ENCODE data around the gene CHEK1. TPM values are rescaled to one million over a fixed set of nuclear protein-coding genes. Genes with fewer than 3 reads are reported as not detected.

Gene CHEK1
- total RNA-seq, 4 donors from 2014 or later: 0.60 to 1.5 (median 0.91) TPM

DNA sequence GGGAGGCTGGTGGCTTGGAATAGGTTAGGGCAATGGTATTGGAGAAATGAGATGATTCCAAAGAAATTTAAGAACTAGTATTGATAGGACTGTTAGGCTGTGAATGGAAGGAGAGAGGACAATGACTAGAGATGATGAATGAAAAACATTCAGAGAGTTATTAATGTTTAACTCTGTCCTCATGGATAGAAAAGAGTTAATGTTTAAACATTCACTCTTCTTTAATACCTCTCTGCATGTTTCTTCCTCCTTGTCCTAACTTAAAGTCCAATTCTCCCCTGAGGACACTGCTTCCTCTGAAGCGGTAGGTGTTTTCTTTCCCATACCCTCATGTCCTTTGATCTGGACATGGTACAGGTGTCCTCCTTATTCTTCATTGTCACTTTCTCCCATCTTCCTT lies 13.4 kb downstream of the CHEK1 start:
- no peak for TF ChIP-seq POLR2A (IDR thresholded peaks at IDR 0.05)
- TF ChIP-seq, protein P1, sequence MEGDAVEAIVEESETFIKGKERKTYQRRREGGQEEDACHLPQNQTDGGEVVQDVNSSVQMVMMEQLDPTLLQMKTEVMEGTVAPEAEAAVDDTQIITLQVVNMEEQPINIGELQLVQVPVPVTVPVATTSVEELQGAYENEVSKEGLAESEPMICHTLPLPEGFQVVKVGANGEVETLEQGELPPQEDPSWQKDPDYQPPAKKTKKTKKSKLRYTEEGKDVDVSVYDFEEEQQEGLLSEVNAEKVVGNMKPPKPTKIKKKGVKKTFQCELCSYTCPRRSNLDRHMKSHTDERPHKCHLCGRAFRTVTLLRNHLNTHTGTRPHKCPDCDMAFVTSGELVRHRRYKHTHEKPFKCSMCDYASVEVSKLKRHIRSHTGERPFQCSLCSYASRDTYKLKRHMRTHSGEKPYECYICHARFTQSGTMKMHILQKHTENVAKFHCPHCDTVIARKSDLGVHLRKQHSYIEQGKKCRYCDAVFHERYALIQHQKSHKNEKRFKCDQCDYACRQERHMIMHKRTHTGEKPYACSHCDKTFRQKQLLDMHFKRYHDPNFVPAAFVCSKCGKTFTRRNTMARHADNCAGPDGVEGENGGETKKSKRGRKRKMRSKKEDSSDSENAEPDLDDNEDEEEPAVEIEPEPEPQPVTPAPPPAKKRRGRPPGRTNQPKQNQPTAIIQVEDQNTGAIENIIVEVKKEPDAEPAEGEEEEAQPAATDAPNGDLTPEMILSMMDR (IDR thresholded peaks at IDR 0.05): no peak
- peaks cover 0 to 7% (median 0%) of the 10 kb centered on the region in 3 donors for H3K36me3 ChIP-seq
- WGBS, 2 donors: 81 to 97% methylated on average over 1 of the region's 1 CpG

DNA sequence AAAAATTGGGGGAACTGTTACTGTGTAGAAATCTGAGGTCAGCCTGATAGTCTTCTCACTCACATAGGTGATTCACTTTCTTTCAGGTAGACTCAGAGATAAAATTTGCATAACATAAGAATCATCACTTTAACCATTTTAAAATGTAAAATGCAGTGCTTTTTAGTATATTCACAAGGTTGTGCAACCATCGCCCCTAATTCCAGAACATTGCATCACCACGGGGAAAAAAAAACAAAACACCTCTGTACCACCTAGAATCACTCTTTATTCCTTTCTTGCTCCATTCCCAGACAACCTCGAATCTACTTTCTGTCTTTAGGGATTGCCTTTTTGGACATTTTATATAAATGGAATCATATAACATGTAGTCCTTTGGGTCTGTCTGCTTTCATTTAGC lies 20.9 kb downstream of the CHEK1 start:
- TF ChIP-seq, protein P1 (IDR thresholded peaks at IDR 0.05): no peak
- TF ChIP-seq EP300 (IDR thresholded peaks at IDR 0.05) (no peak), POLR2A (IDR thresholded peaks at IDR 0.05) (no peak)
- Histone ChIP-seq H3K9me3 (no peaks in the 10 kb centered on the region), H3K4me1 (no peaks in the 10 kb centered on the region), H3K36me3 (no peaks in the 10 kb centered on the region), H3K4me3 (no peak overlapping the region), H3K27me3 (no peaks in the 10 kb centered on the region), H3K27ac (no peak overlapping the region)
- DNase-seq (ENCODE audit: low spot score in 2 of 2): no peak
- WGBS, 2 donors: 93 to 94% methylated on average over 3 of the region's 3 CpGs

More for the DNA sequence above, 13.4 kb downstream of the CHEK1 start:
- no peaks in the 10 kb centered on the region for H3K27me3 ChIP-seq
- no peak for DNase-seq (ENCODE audit: low spot score in 2 of 2)
- no peak overlapping the region for H3K27ac ChIP-seq
- no peak overlapping the region for H3K4me3 ChIP-seq
- H3K9me3 ChIP-seq: no peaks in the 10 kb centered on the region
- H3K4me1 ChIP-seq: no peaks in the 10 kb centered on the region

DNA sequence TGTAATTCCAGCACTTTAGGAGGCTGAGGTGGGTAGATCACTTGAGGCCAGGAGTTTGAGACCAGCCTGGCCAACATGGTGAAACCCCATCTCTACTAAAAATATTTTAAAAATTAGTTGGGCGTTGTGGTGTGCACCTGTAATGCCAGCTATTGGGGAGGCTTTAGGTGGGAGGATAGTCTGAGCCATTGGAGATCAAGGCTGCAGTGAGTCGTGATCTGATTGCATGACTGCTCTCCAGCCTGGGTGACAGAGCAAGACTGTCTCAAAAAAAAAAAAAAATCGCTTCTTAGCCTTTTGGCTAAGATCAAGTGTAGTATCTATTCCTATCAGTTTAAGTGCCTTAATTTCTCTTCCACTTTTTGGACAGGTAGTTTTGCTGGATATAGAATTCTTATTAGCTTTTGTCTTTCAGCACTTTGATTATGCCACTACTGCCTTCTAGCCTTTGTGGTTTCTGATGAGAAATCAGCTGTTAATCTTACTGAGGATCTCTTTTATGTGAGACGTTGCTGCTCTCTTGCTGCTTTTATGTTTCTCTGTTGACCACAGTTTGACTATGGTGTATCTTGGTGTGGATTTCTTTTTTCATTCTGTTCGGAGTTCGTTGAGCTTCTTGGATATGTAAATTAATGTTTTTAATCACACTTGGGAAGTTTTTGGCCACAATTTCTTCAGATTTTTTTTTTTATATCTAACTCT lies 24.7 kb downstream of the CHEK1 start:
- Histone ChIP-seq H3K36me3 (no peaks in the 10 kb centered on the region), H3K27ac (no peak overlapping the region), H3K27me3 (no peaks in the 10 kb centered on the region), H3K4me1 (no peaks in the 10 kb centered on the region), H3K9me3 (no peaks in the 10 kb centered on the region), H3K4me3 (no peak overlapping the region)
- 92 to 93% methylated on average over 6 of the region's 6 CpGs for WGBS, 2 donors
- TF ChIP-seq, protein P1 (IDR thresholded peaks at IDR 0.05): no peak
- TF ChIP-seq POLR2A (IDR thresholded peaks at IDR 0.05) (no peak), EP300 (IDR thresholded peaks at IDR 0.05) (no peak)
- no peak for DNase-seq (ENCODE audit: low spot score in 2 of 2)

DNA sequence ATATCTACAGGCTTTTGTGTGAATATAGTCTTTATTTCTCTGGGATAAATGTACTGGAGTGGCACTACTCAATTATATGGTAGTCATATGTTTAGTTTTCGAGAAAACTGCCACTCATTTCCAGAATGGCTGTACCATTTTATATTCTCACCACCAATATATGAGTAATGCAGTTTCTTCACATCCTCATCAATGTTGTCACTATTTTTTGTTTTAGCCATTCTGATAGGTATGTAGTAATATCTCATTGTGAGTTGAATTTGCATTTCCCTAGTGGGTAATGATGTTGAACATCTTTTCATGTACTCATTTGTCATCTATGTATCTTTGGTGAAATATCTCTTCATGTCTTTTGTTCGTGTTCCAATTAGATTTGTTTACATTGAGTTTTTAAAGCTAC lies 37.7 kb downstream of the CHEK1 start:
- DNase-seq (ENCODE audit: low spot score in 2 of 2): no peak
- Histone ChIP-seq H3K36me3 (no peaks in the 10 kb centered on the region), H3K4me1 (no peaks in the 10 kb centered on the region), H3K4me3 (no peak overlapping the region), H3K27ac (no peak overlapping the region), H3K9me3 (peaks cover 0 to 12% (median 4%) of the 10 kb centered on the region in 4 donors), H3K27me3 (no peaks in the 10 kb centered on the region)
- TF ChIP-seq POLR2A (IDR thresholded peaks at IDR 0.05) (no peak), EP300 (IDR thresholded peaks at IDR 0.05) (no peak)
- TF ChIP-seq, protein P1 (IDR thresholded peaks at IDR 0.05): no peak
- 92 to 99% methylated on average over 2 of the region's 2 CpGs for WGBS, 2 donors

DNA sequence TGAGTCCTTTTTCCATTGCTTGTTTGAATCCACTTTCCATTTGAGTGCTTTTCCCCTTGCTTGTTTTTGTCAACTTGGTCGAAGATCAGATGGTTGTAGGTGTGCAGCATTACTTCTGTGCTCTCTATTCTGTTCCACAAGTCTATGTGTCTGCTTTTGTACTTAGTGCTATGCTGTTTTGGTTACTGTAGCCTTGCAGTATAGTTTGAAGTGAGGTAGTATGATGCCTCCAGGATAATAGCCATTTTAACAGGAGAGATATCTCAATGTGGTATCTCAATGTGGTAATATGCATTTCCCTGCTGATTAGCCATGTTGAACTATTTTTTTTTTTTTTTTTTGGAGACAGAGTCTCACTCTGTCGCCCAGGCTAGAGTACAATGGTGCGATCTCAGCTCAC lies 38.9 kb downstream of the CHEK1 start:
- Histone ChIP-seq H3K27me3 (no peaks in the 10 kb centered on the region), H3K4me3 (no peak overlapping the region), H3K9me3 (peaks cover 0 to 12% (median 4%) of the 10 kb centered on the region in 4 donors), H3K36me3 (no peaks in the 10 kb centered on the region), H3K4me1 (no peaks in the 10 kb centered on the region), H3K27ac (no peak overlapping the region)
- 94 to 97% methylated on average over 3 of the region's 3 CpGs for WGBS, 2 donors
- no peak for TF ChIP-seq EP300 (IDR thresholded peaks at IDR 0.05)
- TF ChIP-seq POLR2A (IDR thresholded peaks at IDR 0.05): no peak
- TF ChIP-seq, protein P1 (IDR thresholded peaks at IDR 0.05): no peak
- no peak for DNase-seq (ENCODE audit: low spot score in 2 of 2)

Data from tibial nerve (tissue), 4 donors.